ENCODE data around the gene F2RL3.

F2RL3 gene

GRCh38 chr19:16895467-16896145 is 6.8 kb downstream of the F2RL3 start:
- no peak for DNase-seq

- DNase-seq: no peak
Observed at GRCh38 chr19:16896146-16897028, 7.6 kb downstream of the F2RL3 start.

GRCh38 chr19:16897029-16897855 is 8.4 kb downstream of the F2RL3 start:
- peak; percentile 85 for DNase-seq

- no peak for DNase-seq
Observed at GRCh38 chr19:16897856-16898161, 9.0 kb downstream of the F2RL3 start.

- no peak for DNase-seq
Observed at GRCh38 chr19:16898361-16899015, 9.7 kb downstream of the F2RL3 start.

GRCh38 chr19:16899566-16900075 is 10.8 kb downstream of the F2RL3 start:
- DNase-seq: peak; percentile 11

- no peak for DNase-seq
Observed at GRCh38 chr19:16901491-16902175, 12.8 kb downstream of the F2RL3 start.

- DNase-seq: no peak
Observed at GRCh38 chr19:16902545-16902944, 13.7 kb downstream of the F2RL3 start.

GRCh38 chr19:16903347-16903746 is 14.5 kb downstream of the F2RL3 start:
- no peak for DNase-seq

GRCh38 chr19:16904599-16904998 is 15.8 kb downstream of the F2RL3 start:
- no peak for DNase-seq

GRCh38 chr19:16908759-16909158 is 20.0 kb downstream of the F2RL3 start:
- DNase-seq: no peak

- no peak for DNase-seq
Observed at GRCh38 chr19:16911046-16911445, 22.2 kb downstream of the F2RL3 start.

GRCh38 chr19:16912780-16913179 is 24.0 kb downstream of the F2RL3 start:
- DNase-seq: no peak

- no peak for DNase-seq
Observed at GRCh38 chr19:16914421-16914820, 25.6 kb downstream of the F2RL3 start.

- DNase-seq: no peak
Observed at GRCh38 chr19:16915135-16915534, 26.3 kb downstream of the F2RL3 start.

GRCh38 chr19:16915734-16916133 is 26.9 kb downstream of the F2RL3 start:
- no peak for DNase-seq

GRCh38 chr19:16917401-16917800 is 28.6 kb downstream of the F2RL3 start:
- DNase-seq: no peak

- no peak for DNase-seq
Observed at GRCh38 chr19:16919496-16919895, 30.7 kb downstream of the F2RL3 start.

GRCh38 chr19:16920816-16921529 is 32.2 kb downstream of the F2RL3 start:
- peak; percentile 87 for DNase-seq

- no peak for DNase-seq
Observed at GRCh38 chr19:16921766-16922591, 33.2 kb downstream of the F2RL3 start.
